NT2/D1 (cell line): ENCODE data around the gene CYP2A6.
"Not testable (repeated sequence)": the region's sequence is repeated elsewhere in the genome, so short reads cannot be mapped to it uniquely, and the experiment has no call there.

ENCODE experiments used
- DNase-seq: peaks from one replicate; pipeline ENCODE4 v3.0.0-alpha.2; 2011; ENCODE audit warnings: low read depth, low spot score
- H3K27me3 ChIP-seq: 2 replicates; pipeline ENCODE4 v1.6.0; 2011; ENCODE audit warnings: mild to moderate bottlenecking; ENCODE audit not compliant: insufficient read length, insufficient read depth
- H3K36me3 ChIP-seq: 2 replicates; pipeline ENCODE4 v1.6.1; 2011; ENCODE audit warnings: mild to moderate bottlenecking, low read length, mixed read lengths; ENCODE audit not compliant: insufficient read depth, insufficient read length
- H3K4me1 ChIP-seq: 2 replicates; pipeline ENCODE4 v1.5.1; 2011; ENCODE audit not compliant: insufficient read depth, insufficient read length
- H3K4me3 ChIP-seq: 2 replicates; pipeline ENCODE4 v1.5.1; 2011; ENCODE audit warnings: low read depth; ENCODE audit not compliant: insufficient read length
- H3K9ac ChIP-seq: 2 replicates; pipeline ENCODE4 v1.6.0; 2011; ENCODE audit warnings: low read depth; ENCODE audit not compliant: insufficient read length
- H3K9me3 ChIP-seq: 2 replicates; pipeline ENCODE4 v1.5.1; 2011; ENCODE audit warnings: mild to moderate bottlenecking, low read length; ENCODE audit not compliant: insufficient read depth
- SUZ12 ChIP-seq: IDR thresholded peaks from 2 replicates; pipeline ENCODE4 v1.6.1; 2011; ENCODE audit not compliant: insufficient read length, insufficient read depth; ENCODE audit errors: extremely low read depth
- YY1 ChIP-seq: IDR thresholded peaks from 2 replicates; pipeline ENCODE4 v1.6.1; 2011; ENCODE audit not compliant: insufficient read length, insufficient read depth
- ZNF274 ChIP-seq: IDR thresholded peaks from 2 replicates; pipeline ENCODE4 v1.6.1; 2011; ENCODE audit warnings: mild to moderate bottlenecking, low read depth, low read length

Gene CYP2A6, protein sequence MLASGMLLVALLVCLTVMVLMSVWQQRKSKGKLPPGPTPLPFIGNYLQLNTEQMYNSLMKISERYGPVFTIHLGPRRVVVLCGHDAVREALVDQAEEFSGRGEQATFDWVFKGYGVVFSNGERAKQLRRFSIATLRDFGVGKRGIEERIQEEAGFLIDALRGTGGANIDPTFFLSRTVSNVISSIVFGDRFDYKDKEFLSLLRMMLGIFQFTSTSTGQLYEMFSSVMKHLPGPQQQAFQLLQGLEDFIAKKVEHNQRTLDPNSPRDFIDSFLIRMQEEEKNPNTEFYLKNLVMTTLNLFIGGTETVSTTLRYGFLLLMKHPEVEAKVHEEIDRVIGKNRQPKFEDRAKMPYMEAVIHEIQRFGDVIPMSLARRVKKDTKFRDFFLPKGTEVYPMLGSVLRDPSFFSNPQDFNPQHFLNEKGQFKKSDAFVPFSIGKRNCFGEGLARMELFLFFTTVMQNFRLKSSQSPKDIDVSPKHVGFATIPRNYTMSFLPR

GRCh38 chr19:40850277-40850676 is at the start of gene CYP2A6:
Gene CYP2A6 (minus strand): TSS chr19:40850447. CDS start chr19:40850426, 21 bp downstream.
- H3K9me3 ChIP-seq, H3K9ac ChIP-seq, H3K4me3 ChIP-seq, DNase-seq, H3K4me1 ChIP-seq, H3K36me3 ChIP-seq: not testable (repeated sequence)
- H3K27me3 ChIP-seq = peaks cover 28% of the 10 kb centered on the region

GRCh38 chr19:40899964-40900363 is 49.7 kb upstream of the CYP2A6 start:
- not testable (repeated sequence) for H3K4me3 ChIP-seq, H3K36me3 ChIP-seq, DNase-seq, H3K9ac ChIP-seq, H3K27me3 ChIP-seq, H3K9me3 ChIP-seq, H3K4me1 ChIP-seq

DNA sequence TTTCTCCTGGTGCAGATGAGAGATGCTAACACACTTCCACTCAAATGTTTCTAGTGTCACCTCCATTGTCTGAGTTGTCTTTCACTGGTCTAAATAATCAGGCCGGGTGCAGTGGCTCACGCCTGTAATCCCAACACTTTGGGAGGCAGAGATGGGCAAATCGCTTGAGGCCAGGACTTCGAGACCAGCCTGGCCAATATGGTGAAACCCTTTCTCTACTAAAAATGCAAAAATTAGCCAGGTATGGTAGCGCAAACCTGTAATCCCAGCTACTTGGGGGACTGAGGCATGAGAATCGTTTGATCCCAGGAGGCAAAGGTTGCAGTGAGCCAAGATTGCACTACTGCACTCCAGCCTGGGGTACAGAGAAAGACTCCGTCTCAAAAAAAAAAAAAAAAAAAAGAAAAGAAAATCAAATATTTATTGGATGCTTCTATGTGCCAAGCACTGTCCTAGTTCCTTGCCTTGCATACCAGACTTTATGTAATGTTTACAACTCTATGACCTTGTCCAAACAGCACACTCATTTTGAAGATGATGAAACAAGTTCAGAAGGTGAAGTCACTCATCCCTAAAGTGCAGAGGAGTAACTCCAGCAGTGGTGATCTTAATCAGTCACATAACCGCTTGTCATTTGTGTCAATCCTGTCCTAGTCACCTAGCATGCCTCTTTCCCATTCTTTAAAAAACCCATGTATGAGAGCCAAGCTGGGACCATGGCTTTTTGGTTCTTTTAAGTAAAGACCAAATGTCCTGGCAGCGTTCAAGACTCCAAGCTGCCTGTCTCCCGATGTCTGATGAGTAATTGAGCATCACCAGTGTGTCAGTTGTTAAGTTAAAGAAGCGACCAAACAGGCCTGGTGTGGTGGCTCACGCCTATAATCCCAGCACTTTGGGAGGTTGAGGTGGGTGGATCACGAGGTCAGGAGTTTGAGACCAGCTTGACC is 46.9 kb upstream of the CYP2A6 start:
- H3K4me1 ChIP-seq, H3K9ac ChIP-seq, H3K36me3 ChIP-seq, H3K9me3 ChIP-seq, H3K4me3 ChIP-seq, H3K27me3 ChIP-seq, DNase-seq: not testable (repeated sequence)

GRCh38 chr19:40896418-40896796 is 46.2 kb upstream of the CYP2A6 start:
- no peak for TF ChIP-seq SUZ12
- TF ChIP-seq YY1 = no peak
- TF ChIP-seq ZNF274 = no peak
- Histone ChIP-seq H3K36me3 (no peaks in the 10 kb centered on the region), H3K9me3 (no peaks in the 10 kb centered on the region), H3K4me1 (no peaks in the 10 kb centered on the region), H3K4me3 (no peak overlapping the region), H3K9ac (no peak overlapping the region), H3K27me3 (no peaks in the 10 kb centered on the region)
- DNase-seq = no peak

DNA sequence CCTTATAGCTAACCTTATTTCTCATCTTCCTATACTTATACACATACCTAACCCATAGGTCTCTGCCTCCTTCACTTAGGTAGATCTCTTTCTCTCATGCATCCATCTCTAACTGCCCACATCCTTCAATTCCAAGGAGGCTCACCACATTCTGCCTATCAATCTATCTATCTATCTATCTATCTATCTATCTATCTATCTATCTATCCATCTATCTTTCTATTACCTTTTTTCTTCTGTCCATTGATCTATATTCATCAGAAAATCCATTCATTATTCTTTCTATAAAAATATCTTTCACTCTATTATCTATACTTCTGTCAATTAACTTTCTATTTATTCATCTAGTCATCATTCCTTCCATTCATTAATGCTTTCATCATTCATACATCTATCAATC is 42.9 kb upstream of the CYP2A6 start:
- H3K4me1 ChIP-seq = no peaks in the 10 kb centered on the region
- no peak for DNase-seq
- no peaks in the 10 kb centered on the region for H3K9me3 ChIP-seq
- H3K27me3 ChIP-seq = no peaks in the 10 kb centered on the region
- TF ChIP-seq ZNF274 (no peak), YY1 (no peak), SUZ12 (no peak)
- no peak overlapping the region for H3K9ac ChIP-seq
- H3K4me3 ChIP-seq = no peak overlapping the region
- no peaks in the 10 kb centered on the region for H3K36me3 ChIP-seq

DNA sequence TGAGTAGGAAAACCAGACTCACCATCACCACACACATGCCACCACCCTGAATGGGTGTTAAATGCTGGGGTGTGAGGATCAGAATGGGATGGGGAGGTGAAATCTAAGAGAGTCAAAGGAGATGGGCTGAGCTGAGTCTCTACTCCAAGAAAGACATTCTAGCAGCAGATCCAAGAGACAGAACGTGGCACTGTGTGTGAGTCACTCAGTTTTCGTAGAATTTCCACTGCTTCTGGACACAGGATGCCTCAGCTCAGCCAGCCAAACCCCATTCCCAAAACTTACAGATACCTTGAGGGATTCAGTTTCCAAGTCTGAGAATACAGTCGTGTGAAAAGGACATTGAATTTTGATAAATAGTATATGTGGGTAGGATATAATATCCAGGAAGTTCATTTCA is 39.1 kb upstream of the CYP2A6 start:
- H3K9me3 ChIP-seq = no peaks in the 10 kb centered on the region
- H3K4me3 ChIP-seq = no peak overlapping the region
- no peak for DNase-seq
- H3K4me1 ChIP-seq = no peaks in the 10 kb centered on the region
- H3K36me3 ChIP-seq = no peaks in the 10 kb centered on the region
- no peak overlapping the region for H3K9ac ChIP-seq
- no peaks in the 10 kb centered on the region for H3K27me3 ChIP-seq
- TF ChIP-seq ZNF274 = no peak

DNA sequence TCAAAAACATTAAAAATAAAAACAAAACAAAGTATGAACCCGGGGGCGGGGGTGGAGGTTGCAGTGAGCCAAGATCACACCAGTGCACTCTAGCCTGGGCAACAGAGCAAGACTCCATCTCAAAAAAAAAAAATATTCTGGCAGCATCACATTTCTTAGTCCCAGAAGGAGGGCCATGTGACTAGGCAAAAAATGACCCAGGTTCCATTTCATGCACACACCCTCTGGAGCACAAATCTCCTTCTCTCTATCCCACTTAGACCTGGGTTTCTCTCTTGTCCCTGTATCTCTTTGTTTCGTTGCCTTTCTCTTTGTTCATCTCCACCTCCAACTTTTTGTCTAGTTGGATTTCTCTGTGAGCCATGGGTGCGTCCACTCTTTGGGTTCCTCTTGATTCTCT is 37.9 kb upstream of the CYP2A6 start:
- H3K4me1 ChIP-seq = no peaks in the 10 kb centered on the region
- TF ChIP-seq SUZ12 = no peak
- TF ChIP-seq YY1 = no peak
- TF ChIP-seq ZNF274 = no peak

GRCh38 chr19:40884187-40884931 is 34.1 kb upstream of the CYP2A6 start:
- not testable (repeated sequence) for DNase-seq, H3K4me1 ChIP-seq, H3K9ac ChIP-seq, H3K4me3 ChIP-seq, H3K9me3 ChIP-seq, H3K36me3 ChIP-seq, H3K27me3 ChIP-seq

More for the DNA sequence above, 37.9 kb upstream of the CYP2A6 start:
- H3K36me3 ChIP-seq = no peaks in the 10 kb centered on the region
- H3K27me3 ChIP-seq = no peaks in the 10 kb centered on the region
- H3K4me3 ChIP-seq = no peak overlapping the region
- no peak for DNase-seq
- H3K9ac ChIP-seq = no peak overlapping the region
- H3K9me3 ChIP-seq = no peaks in the 10 kb centered on the region

DNA sequence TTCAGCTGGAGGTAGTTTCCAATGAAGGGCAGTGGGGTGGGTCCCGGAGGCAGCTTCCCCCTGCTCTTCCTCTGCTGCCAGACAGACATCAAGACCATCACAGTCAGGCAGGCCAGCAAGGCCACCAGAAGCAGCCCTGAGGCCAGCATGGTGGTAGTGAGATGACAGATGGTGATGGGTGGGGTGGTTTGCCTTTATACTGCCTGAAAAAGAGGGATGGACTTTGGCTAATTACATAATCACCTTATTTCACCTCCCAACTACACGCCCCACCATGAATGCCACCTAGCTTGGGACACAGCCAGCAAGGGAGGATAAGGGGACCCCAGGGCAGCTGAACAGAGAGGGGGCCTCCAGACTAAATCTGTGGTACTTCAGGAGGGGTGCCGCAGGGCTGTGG is 31.8 kb upstream of the CYP2A6 start, which contains the start of gene CYP2A7:
Gene CYP2A7, minus strand, starts transcription at position 170 of the 400 bp plus-strand sequence. Its CDS starts 21 bp downstream, at position 149.
- not testable (repeated sequence) for H3K4me1 ChIP-seq, H3K9ac ChIP-seq, H3K9me3 ChIP-seq, H3K36me3 ChIP-seq, DNase-seq, H3K4me3 ChIP-seq, H3K27me3 ChIP-seq

DNA sequence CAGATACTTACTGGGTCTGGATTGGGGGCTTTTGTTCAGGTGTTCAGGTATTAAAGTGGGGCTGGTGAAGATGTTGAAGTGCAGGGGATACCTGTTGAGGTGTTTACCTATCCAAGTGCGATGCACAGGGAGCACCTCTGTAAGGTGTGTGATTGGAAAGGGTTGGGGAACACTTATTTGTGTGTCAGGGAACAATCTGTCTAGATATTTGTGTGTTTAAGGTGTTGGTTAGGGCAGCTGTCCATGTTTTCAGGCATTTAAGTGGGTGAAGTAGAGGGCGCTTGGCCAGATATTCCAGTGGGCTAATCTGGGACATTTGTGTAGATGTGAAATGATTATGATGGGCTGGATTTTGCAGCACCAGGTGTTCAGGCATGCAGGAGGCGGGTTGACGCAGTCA is 29.1 kb upstream of the CYP2A6 start:
- H3K27me3 ChIP-seq, H3K4me1 ChIP-seq, H3K9me3 ChIP-seq, H3K9ac ChIP-seq, H3K4me3 ChIP-seq, H3K36me3 ChIP-seq, DNase-seq: not testable (repeated sequence)
